GOT3 (cell line): ENCODE measurements around the gene APOBEC3A.

Source experiments
- DNase-seq: peaks from one replicate; lab custom pipeline; 2025; ENCODE audit warnings: mixed read lengths; lab: John Stamatoyannopoulos, UW

Gene APOBEC3A

DNA sequence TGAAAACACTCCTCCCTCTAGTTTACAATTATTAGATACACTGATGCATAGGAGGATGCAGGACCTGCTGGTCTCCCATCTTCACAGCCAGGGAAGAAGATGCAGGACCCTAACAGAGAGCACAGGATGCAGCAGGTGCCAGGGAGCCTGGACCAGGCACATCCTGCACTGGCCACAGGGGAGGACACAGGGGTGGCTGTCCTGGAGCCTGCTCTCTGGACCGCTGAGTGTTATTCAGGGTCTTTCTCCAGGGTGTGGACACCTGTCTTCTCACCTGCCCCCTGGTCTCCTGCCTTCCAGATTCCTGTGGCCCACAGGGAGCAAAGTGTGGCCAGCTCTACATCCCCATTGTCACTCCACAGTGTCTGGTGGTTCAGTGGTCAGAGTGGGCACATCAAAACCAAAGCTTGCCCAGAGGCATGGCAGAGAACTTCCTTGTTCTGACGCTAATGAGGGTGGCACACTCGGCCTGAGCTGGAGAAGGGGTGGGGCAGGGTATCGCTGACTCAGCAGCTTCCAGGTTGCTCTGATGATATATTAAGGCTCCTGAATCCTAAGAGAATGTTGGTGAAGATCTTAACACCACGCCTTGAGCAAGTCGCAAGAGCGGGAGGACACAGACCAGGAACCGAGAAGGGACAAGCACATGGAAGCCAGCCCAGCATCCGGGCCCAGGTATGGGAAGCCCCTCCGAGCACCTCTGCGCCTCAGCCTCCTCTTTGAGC is at the start of gene APOBEC3A:
TSS of gene APOBEC3A (plus strand) at position 564 of the 725 bp plus-strand sequence. CDS start at position 647, 83 bp downstream.
- DNase-seq = no peak

DNA sequence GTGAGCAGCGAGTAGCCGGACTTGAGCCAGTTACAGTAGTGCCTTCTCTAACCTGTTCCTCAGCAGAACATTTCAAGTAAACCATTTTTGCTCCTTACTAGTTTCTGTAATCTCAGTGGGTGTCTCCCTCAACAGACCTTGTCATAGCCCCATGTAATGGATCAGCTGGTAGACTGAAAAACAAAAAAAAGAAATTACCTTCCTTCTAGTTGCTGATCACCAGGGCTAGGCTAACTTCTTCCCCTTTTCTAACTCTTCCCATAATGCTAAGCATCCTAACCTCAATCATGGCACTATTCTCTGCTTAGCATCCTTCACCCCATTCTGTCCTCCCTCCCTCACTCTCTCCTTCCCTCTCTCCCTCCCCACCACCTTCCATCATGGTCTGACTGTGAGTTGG is 49.6 kb upstream of the APOBEC3A start:
- DNase-seq = no peak

DNA sequence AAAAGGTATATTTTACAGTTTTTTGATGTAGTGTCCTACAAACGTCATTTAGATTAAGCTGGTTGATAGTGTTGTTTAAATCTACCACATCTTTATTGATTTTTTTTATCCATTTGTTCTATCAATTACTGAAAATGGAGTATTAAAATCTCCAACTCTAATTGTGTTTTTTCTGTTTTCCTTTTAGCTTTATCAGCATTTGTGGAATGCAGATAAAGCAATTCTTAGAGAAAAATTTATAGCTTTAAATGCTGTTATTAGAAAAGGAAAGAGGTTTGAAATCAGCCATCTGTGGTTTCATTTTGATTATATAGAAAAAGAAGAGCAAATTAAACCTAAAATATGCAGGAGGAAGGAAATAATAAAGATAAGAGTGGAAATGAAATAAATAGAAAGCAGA is 46.0 kb upstream of the APOBEC3A start:
- no peak for DNase-seq

DNA sequence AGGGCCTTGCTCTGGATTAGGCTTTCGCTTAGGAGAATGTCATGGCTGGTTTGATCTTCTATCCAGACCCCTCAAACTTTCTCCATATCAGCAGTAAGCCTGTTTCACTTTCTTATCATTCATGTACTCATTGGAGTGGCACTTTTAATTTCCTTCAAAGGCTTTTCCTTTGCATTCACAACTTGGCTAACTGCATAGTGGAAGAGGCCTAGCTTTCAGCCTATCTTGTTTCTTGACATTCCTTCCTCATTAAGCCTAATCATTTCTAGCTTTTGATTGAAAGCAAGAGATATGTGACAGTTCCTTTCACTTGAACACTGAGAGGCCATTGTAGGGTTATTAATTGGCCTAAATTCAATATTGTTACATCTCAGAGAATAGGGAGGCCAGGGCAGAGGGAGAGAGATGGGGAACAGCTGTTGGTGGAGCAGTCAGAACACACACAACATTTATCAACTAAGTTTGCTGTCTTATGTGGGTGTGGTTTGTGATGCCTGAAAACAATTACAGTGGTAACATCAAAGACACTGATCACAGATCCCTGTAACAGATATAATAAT is 37.7 kb upstream of the APOBEC3A start:
- DNase-seq = no peak

DNA sequence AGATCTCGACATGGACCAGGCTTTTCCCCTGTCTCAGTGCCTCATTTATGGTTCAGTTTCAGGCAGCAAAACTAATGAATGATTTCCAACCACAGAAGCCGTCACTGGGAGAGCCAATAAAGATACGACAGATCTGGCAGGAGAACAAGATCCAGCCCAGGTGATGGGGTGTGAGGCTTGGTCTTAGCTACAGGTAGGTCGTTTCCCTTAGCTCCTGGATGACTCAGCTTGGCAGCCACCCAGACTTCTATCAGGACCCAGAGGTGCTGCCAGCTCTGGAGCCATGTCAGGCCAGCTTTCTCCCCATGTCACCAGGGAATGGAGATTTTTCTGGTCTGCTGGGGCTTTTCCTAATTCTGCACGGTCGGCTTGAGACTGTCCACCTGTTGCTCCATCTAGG is 36.3 kb upstream of the APOBEC3A start:
- DNase-seq = no peak

DNA sequence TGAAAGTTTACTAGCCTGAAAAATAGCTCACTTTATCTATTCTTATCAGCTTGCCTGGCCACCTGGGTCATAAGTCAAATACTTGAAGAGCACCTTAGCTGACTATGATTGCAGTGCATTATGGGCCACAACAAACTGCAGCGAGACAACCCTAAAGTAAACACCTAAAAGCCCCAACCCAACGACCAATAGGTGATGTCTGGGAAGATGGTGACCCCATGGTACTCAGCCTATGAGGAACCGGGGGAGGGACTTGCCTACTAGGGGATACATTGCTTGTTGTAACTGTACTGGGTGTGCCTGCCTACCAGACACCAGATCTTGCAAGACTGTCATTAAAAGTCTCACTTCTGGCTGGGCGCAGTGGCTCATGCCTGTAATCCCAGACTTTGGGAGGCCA is 35.6 kb upstream of the APOBEC3A start:
- DNase-seq = no peak

DNA sequence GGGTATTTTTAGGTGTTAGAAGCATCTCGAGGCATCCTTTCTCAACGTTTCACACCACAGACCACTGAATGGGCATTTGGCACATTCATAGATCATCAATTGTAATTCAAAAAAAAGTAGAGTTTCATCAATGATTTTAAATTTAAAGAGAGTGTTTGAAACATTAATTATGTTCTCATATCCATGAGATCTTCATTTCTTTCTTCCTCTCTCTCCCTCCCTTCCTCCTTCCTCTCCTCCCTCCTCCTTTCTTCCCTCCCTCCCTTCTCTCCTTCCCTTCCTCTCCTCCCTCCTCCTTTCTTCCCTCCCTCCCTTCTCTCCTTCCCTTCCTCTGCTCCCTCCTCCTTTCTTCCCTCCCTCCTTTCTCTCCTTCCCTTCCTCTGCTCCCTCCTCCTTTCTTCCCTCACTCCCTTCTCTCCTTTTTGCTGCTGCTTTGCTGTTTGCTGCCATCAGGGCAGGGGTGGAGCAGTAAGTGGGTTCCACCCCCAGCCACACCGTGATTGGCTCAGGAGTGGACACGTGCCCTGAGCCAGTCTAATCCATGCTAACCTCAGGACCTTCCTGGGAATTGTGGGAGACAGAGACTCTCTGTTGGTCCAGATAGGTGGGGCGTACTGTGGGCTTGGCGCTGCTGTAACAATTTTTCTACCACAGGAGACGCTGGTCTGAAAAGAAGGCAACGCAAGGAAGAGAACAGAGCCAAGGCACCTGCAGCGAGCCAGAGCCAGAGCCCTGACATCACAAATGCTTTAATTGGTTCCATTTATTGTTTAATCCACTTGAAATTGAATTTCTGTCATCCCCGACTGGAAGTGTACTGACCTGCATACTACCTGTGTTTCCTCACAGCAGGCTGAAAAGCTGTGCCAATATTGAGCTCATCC is 33.7 kb upstream of the APOBEC3A start:
- peak; percentile 30 for DNase-seq

DNA sequence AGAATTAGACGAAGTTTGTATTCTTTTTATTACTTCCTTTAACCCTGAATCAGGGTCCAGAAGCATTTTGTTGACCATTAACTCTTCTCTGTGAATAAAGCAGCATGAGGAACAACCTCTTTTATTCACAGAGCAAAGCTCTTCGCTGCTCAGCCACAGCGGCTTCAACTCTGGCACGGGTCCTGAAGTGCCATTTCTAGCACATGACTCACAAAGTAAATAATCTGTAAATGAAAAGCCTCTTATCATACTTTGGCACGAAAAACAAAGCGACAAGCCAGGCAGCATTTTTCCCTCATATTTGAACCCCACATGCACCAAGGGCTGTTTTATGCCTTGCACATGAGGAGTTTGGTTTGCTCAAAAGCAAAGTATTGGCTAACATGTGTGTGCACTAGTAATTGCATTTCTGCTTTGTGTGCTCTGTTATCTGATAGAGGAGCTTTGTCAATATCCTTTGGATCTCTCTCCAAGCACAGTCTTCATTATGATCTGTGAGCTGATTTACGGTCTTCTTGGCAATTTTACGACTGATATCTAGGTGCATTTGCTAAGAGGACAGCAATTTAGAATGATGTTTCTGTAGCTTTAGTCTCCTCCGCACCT is 33.0 kb upstream of the APOBEC3A start:
- DNase-seq = no peak

DNA sequence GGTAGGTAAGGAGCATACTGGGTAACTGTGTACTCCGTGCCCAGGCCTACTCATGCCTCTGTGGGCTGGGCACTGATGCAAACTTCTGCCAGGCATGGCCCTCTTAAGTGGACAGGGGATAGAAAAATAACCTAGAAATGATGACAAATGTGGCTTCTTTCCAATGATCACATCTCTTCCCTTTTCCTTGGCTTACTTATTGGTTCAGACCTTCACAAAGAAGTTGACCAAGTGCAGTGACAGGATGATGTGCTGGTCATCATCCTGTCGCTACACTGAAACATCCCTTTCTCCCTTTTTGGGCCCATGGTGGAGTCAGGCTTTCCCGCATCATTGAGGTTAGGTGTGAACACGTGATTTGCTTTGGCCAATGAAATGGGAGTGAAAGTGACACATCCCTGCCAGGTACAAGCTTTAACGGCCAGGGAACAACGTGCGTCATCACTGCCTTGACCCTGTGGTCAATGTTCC is 31.8 kb upstream of the APOBEC3A start:
- no peak for DNase-seq

DNA sequence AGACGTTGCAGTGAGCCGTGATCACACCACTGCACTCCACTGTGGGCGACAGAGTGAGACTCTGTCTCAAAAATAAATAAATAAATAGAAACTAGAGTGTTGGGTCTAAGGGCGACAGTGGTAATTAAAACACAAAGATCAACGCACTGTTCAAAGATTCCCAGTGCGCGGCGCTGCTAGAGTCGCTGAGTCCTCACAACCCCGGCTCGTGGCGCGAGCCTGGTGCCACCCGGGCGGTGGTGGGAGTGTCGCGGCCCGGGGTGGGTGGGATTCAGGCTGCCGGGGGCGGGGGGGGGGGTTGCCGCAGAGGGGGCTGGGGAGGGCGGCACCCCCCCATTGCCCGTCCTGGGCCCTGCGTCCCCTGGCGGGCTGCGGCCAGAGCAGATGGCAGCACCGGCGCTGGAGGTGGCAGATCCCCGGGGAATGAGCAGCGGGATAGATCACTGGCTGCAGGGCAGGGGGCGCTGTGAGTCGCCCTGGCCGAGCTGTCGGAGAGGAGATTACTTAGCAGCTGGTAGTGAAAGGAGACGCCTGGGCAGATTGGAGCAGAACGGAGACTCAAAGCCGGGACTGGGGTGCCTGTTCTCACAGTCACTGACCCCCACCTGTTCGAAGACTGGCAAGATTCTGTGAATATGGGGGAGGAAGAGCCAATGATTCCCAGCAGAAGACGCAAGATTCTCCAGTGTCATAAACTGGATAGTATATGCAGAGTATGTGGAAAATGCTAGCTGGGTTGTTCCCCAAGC is 30.2 kb upstream of the APOBEC3A start:
- no peak for DNase-seq

DNA sequence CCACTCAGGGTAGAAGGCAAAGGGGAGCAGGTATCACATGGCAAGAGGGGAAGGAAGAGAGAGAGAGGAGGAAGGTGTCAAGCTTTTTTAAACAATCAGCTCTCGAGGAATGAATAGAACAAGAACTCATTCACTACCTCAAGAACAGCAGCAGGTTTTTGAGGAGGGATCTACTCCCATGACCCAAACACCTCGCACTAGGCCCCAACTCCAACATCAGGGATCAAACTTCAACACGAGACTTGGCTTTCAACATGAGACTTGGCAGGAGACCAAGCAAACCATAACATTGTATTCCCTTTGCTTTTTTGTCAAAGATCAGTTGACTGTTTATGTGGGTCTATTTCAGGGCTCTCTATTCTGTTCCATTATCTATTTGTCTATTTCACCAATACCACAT is 26.9 kb upstream of the APOBEC3A start:
- no peak for DNase-seq

DNA sequence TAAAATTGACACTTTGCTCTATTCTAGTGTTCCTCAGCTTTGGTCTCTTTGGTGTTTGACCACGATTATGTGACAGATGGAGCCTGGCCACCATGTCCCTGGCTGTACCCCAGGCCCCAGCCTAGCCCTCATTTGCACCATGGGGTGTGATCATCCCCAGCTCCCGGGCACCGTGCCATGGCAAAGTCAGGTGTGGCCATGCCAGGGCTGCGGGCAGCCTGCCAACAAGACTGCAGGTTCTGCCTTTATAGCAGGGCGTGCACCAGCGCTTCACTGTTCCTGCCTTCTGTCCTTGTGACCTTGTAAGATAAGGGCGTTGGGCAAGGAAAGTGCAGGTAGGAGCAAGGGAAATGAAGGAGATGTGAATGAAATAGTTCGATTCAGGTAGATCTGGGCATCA is 22.4 kb upstream of the APOBEC3A start:
- DNase-seq = no peak

DNA sequence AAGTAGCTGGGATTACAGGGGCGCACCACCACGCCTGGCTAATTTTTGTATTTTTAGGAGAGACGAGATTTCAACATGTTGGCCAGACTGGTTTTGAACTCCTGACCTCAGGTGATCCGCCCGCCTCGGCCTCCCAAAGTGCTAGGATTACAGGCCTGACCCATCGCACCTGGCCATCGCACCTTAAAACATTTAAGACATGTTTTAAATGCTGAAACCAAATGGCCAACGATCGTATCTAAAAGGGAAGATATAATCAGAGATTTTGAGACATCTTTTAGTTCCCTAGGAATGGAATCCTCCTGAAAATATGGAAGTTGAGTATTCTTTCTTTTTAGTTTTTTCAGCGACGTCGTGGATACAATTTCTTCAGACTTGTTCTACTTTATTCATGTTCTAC is 21.8 kb upstream of the APOBEC3A start:
- no peak for DNase-seq

DNA sequence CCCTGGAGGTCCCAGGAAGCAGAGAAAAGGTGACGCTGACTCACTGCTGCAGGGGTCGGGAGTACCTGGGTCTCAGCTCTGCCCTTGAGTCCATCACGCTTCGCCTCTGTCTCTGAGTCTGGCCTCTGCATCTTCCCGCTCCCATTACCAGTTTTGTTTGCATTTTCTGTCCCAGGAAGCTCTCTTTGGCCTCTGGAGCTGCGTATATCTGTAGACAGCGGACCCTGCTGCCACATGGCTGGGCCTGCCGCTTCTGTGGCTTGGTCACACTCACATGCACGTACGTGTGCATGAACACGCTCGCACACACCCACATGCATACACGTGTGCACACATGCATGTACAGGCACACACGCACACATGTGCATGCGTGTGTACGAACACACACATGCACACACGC is 20.8 kb upstream of the APOBEC3A start:
- DNase-seq = no peak

DNA sequence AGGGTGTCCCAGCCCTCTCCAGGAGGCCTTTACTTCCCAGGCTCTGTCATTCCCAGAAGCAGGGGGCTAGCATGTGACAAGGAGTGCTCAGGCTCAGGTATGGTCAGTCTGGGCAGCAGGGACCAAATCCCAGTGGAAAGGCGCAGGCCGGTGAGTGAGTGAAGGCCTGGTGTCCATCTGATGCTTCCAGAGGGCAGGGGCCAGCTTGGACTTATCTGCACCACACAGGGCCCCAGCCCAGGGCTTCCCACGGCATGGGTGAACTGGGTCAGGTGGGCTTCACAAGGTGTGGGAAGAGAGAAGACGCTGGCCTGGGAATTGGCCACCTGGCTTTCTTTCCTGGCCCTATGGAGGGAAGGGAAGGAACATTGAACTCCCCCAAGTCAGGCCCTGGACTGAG is 20.4 kb upstream of the APOBEC3A start:
- DNase-seq = no peak

DNA sequence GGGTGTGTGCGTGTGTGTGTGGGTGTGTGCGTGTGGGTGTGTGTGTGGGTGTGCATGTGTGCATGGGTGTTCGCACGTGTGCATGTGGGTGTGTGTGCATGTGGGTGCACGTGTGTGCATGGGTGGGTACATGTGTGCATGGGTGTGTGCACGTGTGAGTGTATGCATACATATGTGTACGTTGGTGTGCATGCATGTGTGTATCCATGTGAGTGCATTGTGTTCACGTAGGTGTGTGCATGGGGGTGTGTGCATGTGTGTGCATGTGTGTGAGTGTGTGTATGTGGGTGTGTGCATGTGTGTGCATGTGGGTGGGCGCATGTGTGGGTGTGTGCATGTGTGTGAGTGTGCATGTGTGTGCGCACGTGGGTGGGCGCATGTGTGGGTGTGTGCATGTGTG is 19.9 kb upstream of the APOBEC3A start:
- no peak for DNase-seq

DNA sequence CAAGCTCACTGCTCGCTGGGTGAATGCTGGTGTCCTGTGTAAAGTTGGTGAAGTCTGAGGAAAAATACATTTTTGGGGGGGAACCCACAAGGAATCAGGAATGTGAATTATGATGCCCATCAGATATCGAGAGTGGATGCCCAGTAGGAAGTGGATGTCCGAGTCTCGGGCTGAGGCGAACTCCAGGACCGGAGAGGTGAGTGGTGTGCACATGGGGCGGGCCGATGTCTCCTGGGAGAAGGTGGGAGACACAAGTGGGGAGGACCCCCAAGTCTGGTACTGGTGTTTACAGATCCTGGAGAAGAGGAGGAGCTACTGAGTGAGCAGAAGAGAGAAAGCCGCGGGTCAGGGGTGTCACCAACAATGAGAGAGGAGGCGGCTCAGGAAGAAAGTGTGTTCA is 19.2 kb upstream of the APOBEC3A start:
- DNase-seq = no peak

DNA sequence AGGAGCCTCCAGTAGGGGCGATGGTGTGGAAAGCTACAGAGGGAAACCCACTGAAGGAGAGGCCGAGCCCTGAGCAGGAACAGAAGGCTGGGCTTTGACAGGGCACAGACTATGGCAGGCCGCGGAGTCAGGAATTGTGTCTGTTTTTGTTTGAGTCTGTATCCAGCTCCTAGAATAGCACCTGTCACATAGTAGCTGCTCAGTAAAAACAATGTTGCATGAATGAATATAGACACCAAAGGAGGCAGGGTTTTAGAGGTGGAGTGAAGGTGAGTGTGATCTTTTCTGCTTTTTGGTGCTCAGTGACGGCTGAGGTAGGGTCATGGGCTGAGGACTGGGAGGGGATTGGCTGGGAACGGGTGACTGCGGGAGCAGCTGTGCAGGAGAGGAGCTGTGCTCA is 18.5 kb upstream of the APOBEC3A start:
- no peak for DNase-seq

DNA sequence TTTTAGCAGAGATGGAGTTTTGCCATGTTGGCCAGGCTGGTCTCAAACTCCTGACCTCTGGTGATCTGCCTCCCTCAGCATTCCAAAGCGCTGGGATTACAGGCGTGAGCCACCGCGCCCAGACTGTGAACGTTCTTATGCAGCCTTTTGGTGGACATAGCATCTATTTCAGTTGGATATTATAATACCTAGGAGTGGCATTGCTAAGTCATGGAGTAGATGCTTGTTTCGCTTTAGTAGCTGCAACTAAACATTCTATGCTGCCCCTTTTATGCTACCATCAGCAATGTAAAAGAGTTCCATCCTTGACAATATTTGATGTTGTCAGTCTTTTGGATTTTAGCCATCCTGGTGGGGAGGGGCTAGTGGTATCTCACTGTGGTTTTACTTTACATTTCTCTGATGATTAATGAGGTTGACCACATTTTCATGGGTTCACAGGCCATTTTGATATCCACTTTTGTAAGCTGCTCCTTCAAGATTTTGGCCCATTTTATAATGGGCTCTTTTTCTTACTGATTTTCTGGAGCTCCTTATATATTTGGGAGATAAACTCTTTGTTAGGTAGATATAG is 16.5 kb upstream of the APOBEC3A start:
- no peak for DNase-seq

DNA sequence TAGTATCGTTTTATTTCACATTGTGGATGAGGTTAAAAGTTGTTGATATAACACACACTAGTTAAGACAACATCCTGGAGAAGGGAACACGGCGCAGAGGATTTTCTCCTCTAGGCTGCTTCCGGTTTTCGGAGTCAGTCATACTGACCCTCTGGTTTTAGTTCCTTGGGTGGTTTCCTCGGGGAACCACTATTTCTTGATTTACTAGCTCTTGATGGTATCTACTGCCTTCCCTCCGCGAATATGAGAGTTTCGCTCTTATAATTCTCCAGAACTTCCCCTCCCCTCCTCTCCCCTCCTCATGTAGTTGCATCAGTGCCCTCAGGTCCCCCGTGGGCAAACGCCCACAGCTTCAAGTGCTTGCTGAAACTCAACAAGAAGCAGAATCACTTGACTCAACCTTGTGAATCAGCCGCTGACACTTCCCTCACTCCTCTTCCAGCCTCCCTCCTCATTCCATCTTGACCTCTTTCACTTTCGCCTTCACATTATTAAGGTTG is 15.9 kb upstream of the APOBEC3A start:
- DNase-seq = peak; percentile 19

DNA sequence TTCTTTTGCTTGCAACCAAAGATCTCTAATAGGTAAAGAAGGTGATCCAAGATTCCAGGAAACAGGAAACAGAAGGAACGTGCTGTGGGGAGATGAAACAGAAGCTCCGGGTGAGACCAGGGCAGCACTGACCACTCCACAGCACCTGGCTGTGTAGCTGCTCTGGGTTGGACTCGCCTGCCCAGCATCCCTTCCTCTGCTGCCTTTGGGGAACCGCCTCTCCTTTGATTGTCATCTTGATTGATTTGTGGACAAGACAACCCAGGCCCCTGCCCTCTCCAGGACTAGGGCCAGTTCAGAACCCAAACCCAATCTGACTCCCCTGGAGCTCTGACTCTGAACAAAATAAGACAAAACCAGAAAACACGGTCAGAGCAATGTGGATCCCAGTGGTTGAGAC is 14.7 kb upstream of the APOBEC3A start:
- no peak for DNase-seq
